Fibroblast of mammary gland (primary cell): ENCODE results near the gene GRIK1.

Source experiments
- DNase-seq: peaks from one replicate; pipeline ENCODE4 v3.0.0-alpha.2; 2010; ENCODE audit warnings: low read depth
- H3K4me3 ChIP-seq: 2 replicates; pipeline ENCODE4 v1.5.1; 2011; ENCODE audit warnings: low read depth, mild to moderate bottlenecking, low read length, moderate library complexity; ENCODE audit not compliant: control insufficient read depth
- TF ChIP-seq, protein P1 (sequence below): conservative IDR thresholded peaks from 2 replicates; pipeline ENCODE4 v1.5.1; 2011; ENCODE audit warnings: low read depth, low read length, inconsistent platforms; ENCODE audit not compliant: control insufficient read depth, insufficient read depth

Gene GRIK1

GRCh38 chr21:29689753-29690152, 250.0 kb downstream of the GRIK1 start:
- DNase-seq, result no peak
- TF ChIP-seq, protein P1, sequence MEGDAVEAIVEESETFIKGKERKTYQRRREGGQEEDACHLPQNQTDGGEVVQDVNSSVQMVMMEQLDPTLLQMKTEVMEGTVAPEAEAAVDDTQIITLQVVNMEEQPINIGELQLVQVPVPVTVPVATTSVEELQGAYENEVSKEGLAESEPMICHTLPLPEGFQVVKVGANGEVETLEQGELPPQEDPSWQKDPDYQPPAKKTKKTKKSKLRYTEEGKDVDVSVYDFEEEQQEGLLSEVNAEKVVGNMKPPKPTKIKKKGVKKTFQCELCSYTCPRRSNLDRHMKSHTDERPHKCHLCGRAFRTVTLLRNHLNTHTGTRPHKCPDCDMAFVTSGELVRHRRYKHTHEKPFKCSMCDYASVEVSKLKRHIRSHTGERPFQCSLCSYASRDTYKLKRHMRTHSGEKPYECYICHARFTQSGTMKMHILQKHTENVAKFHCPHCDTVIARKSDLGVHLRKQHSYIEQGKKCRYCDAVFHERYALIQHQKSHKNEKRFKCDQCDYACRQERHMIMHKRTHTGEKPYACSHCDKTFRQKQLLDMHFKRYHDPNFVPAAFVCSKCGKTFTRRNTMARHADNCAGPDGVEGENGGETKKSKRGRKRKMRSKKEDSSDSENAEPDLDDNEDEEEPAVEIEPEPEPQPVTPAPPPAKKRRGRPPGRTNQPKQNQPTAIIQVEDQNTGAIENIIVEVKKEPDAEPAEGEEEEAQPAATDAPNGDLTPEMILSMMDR, result no peak
- H3K4me3 ChIP-seq, result no peak overlapping the region

DNA sequence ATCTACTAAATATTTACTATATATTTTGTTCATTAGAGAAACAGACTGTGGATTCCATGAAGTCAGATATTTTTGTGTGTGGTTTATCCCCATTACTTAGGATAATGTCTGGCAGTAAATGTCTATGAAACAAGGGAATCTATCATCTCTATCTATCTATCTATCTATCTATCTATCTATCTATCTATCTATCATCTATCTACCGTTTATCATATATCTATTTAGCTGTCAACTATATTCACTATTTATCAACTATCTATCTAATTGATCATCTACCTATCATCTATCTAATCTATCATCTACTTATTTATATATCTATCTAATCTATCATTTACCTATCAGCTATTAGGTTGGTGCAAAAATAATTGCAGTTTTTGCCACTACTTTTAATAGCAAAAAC, 255.7 kb downstream of the GRIK1 start:
- H3K4me3 ChIP-seq, result no peak overlapping the region
- TF ChIP-seq, protein P1, result no peak
- no peak for DNase-seq

DNA sequence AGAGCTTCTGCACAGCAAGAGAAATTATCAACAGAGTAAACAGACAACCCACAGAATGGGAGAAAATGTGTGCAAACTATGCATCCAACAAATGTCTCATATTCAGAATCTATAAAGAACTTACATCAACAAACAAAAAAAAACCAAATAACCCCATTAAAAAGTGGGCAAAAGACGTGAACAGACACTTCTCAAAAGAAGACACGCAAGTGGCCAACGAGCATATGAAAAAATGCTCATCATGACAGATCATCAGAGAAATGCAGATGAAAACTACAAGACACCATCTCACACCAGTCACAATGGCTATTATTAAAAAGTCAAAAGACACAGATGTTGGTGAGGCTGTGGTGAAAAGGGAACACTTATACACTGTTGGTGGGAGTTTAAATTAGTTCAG, 257.0 kb downstream of the GRIK1 start:
- H3K4me3 ChIP-seq, result no peak overlapping the region
- no peak for DNase-seq
- TF ChIP-seq, protein P1, result no peak

GRCh38 chr21:29680273-29680672, 259.5 kb downstream of the GRIK1 start:
- no peak for DNase-seq
- TF ChIP-seq, protein P1, result no peak
- H3K4me3 ChIP-seq, result no peak overlapping the region

- DNase-seq, result peak; percentile 41
- TF ChIP-seq, protein P1, result no peak
- no peak overlapping the region for H3K4me3 ChIP-seq
These were observed 261.2 kb downstream of the GRIK1 start for GRCh38 chr21:29678626-29679025.

GRCh38 chr21:29677326-29677725, 262.5 kb downstream of the GRIK1 start:
- TF ChIP-seq, protein P1, result no peak
- no peak for DNase-seq
- no peak overlapping the region for H3K4me3 ChIP-seq

- H3K4me3 ChIP-seq, result no peak overlapping the region
- DNase-seq, result no peak
- TF ChIP-seq, protein P1, result no peak
These were observed 263.4 kb downstream of the GRIK1 start for GRCh38 chr21:29676395-29676794.
